HG03025 (cell line): ENCODE measurements around the gene GDA.
"Not testable (repeated sequence)": the region's sequence is repeated elsewhere in the genome, so short reads cannot be mapped to it uniquely, and the experiment has no call there.

Experiments used
- ATAC-seq: cut with Tn5 transposase; IDR thresholded peaks from one replicate; pipeline ENCODE4 v1.9.1; 2021; ENCODE audit warnings: mild to moderate bottlenecking, moderate library complexity; ENCODE audit not compliant: unreplicated experiment, low FRiP score

GDA gene

GRCh38 chr9:72203205-72203803, 54.1 kb downstream of the GDA start:
- no peak for ATAC-seq

GRCh38 chr9:72204062-72204461, 54.8 kb downstream of the GDA start:
- ATAC-seq: no peak

GRCh38 chr9:72205513-72205912, 56.3 kb downstream of the GDA start:
- ATAC-seq: peak; percentile 57

GRCh38 chr9:72207278-72207677, 58.0 kb downstream of the GDA start:
- ATAC-seq: no peak

- no peak for ATAC-seq
These were observed 61.3 kb downstream of the GDA start for GRCh38 chr9:72210522-72210921.

GRCh38 chr9:72211047-72211446, 61.8 kb downstream of the GDA start:
- ATAC-seq: no peak

- ATAC-seq: no peak
These were observed 64.7 kb downstream of the GDA start for GRCh38 chr9:72213906-72214305.

GRCh38 chr9:72217306-72217842, 68.1 kb downstream of the GDA start:
- ATAC-seq: no peak

- ATAC-seq: no peak
These were observed 71.3 kb downstream of the GDA start for GRCh38 chr9:72220589-72220988.

GRCh38 chr9:72226146-72226812, 77.0 kb downstream of the GDA start:
- ATAC-seq: no peak

- no peak for ATAC-seq
These were observed 79.0 kb downstream of the GDA start for GRCh38 chr9:72228282-72228681.

GRCh38 chr9:72232778-72233177, 83.5 kb downstream of the GDA start:
- no peak for ATAC-seq

- no peak for ATAC-seq
These were observed 98.3 kb downstream of the GDA start for GRCh38 chr9:72247549-72247948.

- no peak for ATAC-seq
These were observed 102.3 kb downstream of the GDA start for GRCh38 chr9:72251589-72251988.

GRCh38 chr9:72254901-72255545, 105.8 kb downstream of the GDA start:
- ATAC-seq: no peak

GRCh38 chr9:72255569-72255968, 106.3 kb downstream of the GDA start:
- no peak for ATAC-seq

GRCh38 chr9:72256931-72257330, 107.7 kb downstream of the GDA start:
- ATAC-seq: no peak

GRCh38 chr9:72257814-72258213, 108.6 kb downstream of the GDA start:
- ATAC-seq: no peak

- no peak for ATAC-seq
These were observed 112.8 kb downstream of the GDA start for GRCh38 chr9:72262063-72262462.

GRCh38 chr9:72263572-72263971, 114.3 kb downstream of the GDA start:
- ATAC-seq: no peak

- ATAC-seq: no peak
These were observed 119.7 kb downstream of the GDA start for GRCh38 chr9:72268961-72269360.

- not testable (repeated sequence) for ATAC-seq
These were observed 121.1 kb downstream of the GDA start for GRCh38 chr9:72270359-72270758.
